Stimulated activated CD4-positive, alpha-beta T cell treated with anti-CD3 and anti-CD28 coated beads, Interleukin-1b, Interleukin-23, amount 100 ng/mL, for 1 hour (primary cell): ENCODE results near the gene MMP24.
"Not testable (repeated sequence)": the region's sequence is repeated elsewhere in the genome, so short reads cannot be mapped to it uniquely, and the experiment has no call there.

Experiments used
- DNase-seq, 2 donors: peaks; one replicate each; pipeline ENCODE4 v3.0.0-alpha.2; 2020; ENCODE audit warnings: low read depth in 2 of 2

MMP24 gene

DNA sequence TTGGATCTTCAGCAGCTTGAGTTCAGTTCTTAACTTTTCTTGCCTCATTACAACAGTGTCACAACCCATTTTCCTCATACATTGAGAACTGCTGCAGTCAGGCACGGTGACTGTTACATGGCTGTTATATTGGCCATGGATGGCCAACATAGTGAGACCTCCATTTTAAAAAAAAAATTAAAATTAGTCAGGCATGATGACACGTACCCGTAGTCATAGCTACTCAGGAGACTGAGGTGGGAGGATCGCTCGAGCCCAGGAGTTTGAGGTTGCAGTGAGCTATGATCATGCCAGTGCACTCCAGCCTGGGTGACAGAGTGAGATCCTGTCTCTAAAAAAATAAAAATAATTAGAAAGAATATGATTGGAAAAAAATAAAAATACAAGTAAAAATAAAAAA is 9.9 kb upstream of the MMP24 start:
- no peak for DNase-seq

DNA sequence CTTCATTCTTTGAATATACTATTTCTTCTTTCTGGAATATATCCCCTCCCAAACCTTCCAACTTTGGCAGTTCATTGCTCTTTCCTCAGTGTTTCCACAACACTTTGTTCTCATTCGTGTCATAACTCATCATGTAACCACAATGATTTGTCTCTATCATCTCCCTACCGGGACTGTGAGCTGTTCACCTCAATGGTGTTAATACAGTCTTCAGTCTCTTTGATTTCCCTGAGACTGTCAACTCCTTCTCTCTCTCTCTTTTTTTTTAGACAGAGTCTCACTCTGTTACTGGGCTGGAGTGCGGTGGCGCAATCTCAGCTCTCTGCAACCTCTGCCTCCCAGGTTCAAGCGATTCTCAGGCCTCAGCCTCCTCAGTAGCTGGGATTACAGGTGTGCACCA is 2.5 kb upstream of the MMP24 start:
- no peak for DNase-seq

DNA sequence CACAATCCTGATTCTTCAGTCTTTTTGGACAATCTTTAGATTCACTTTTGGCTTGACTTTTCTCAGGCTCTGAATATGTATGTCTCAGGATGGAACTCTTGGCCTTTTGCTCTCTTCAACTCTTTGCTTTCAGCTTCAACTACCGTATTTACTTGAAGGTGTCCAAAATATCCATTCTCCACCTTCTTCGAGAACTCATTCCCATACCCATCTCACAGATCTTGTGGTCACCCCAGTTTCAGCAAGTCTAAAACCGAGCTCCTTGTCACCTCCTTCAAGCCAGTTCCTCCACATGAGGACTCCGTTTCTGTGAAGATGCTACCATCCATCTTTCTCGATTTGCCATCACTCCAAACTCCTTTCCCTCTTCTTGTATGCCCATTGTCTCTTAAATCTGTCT is 2.0 kb upstream of the MMP24 start:
- no peak for DNase-seq

DNA sequence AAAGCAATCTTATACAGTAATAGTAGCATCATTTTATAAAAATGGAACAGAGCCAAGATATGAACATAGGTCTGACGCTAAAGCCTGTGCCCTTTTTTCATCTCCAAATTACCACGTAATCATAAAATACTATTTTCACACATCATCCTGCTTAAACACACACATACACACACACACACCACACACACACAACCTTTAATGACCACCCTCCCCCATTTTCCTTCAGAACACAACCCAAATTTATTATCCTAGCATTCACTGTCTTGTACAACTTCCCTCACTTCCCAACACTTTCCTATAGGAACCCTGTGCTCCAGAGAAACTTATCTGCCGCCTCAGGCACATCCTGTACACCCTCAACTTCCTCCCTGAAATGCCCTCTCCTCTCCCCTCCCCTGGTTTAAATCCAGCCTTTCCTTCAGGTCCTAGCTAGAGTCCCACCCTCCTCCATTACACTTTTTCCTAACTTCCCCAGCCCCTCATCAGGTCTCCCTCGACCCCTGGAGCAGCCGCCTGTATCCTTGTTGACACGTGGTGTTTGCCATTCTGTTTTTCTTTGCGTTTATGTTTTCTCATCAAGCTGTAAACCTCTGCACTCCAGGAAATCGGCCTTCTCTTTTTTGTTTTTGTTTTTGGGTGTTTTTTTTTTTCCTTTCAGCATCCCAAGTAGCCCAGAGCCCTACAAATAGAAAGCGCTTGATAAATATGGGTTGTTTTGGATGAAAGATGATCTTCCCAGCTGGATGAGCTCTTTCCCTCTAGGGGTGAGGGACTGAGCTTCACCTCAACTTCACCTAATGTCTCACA is 968 bp upstream of the MMP24 start:
- DNase-seq, result no peak

DNA sequence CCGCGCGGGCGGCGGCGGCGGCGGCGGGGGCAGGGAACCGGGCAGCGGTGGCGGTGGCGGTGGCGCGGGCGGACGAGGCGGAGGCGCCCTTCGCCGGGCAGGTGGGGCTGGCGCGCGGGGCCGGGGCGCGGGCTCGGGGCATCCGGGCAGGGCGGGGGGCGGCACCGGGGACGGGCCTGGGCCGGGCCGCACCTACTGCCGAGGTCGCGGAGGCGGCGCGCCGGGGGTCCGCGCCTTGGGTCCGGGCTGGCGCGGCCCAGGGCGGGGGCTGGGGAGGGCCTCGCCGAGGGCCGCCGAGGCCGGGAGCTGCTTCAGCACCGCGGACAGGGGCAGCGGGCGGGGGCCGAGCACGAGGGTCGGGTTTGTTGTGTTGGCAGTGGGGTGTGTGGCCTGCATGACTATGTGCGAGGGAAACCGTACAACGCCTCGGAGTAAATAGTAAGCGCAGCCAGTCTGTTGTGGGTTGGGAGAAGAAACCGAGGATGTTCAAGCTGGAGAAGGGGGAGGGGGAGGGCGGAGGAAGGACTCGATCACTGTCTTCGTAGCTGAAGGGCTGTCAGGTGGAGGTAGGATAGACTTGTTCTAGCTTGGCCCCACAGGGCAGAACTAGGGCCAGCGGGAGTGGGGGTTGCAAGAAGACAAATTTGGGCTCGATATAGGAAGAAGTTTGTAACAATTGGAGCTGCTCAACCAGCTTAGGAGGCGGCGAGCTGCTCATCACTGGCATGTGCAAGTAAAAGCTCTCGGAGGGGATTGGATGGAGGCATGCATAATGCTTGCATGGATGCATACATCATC is 593 bp downstream of the MMP24 start:
- peak in 1 of 2 donors; percentile 23 for DNase-seq

DNA sequence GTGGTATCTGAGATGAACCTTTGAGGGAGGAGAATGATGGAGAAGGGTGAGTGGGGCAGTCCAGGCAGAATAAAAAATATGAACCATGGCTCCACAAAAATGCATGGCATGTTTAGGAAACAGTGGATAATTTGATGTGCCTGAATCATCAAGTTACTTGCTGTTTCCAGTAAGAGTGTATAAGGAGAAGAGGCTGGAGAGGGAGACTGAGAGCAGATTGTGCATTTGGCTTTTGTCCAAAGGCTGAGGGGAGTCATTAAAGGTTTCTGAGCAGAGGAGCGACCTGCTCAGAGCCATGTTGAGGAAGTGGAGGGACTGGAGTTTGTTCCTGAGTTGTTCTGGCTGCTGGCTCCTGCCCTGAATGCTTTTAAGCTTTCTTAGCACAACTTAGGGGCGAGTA is 6.1 kb downstream of the MMP24 start:
- DNase-seq, result no peak

DNA sequence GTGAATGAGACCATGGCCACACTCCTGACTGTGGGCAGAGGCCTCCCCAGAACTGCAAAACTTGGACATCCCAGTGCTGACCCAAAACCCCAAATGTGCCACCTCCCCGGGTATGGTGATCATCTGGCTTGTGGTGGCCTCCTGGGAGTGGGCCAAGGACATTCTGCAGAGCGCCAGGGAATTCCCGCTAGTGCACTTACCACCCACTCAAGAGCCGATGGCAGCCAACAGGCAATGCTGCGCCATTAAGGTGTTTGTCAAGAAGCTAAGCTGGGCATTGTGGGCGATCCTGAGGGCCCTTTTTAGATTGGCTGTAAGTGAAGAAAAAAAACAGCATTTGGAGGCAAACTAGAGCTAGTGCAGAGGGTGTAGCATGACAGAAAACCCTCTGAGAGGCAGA is 9.4 kb downstream of the MMP24 start:
- no peak for DNase-seq

DNA sequence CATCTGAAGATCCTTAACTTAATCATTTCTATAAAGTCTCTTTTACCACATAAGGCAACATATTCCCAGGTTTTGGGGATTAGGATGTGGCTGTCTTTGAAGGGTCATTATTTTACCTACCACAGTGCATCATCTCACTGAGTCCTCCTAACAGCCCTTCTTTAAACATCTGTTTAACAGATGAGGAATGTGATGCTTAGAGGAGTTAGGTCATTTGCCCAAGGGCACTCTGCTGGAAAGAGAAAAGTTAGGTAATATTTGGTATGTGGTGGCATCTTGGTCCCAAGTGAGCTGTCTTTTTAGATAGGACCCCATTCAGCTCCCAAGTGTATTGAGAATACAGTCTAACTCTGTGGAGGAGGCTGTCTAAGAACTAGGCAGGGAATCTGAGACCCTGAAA is 11.0 kb downstream of the MMP24 start:
- DNase-seq, result no peak

DNA sequence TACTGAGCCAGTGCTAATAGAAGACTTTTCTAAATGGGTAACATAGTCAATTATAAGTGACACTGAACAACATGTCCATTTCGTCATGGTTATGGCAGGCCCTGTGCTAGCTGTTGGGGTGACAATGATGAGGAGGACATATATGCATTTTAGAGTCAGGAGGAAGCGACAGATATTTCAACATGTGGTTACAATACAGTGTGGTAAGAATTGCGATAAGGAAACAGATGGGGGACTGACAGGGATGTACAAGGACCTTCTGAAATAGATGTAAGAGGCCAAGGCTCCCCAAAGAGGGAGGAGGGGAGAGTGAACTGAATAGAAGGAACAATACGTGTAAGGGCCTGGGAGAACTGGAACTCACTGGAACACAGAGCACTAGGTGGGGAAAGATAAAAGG is 11.7 kb downstream of the MMP24 start:
- no peak for DNase-seq

DNA sequence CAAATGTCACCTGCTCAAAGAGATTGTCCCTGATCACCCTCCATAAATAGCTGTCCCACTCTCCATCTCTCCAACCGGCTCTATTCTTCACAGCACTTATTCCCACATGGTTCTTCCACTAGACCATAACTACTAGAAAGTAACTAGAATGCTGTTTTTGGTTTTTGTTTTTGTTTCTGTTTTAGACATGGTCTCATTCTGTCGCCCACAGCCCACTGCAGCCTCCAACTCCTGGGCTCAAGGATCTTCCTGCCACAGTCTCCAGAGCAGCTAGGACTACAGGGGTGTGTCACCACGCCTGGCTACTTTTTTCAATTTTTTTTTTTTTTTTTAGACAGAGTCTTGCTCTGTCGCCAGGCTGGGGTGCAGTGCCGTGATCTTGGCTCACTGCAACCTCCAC is 12.2 kb downstream of the MMP24 start:
- no peak for DNase-seq

DNA sequence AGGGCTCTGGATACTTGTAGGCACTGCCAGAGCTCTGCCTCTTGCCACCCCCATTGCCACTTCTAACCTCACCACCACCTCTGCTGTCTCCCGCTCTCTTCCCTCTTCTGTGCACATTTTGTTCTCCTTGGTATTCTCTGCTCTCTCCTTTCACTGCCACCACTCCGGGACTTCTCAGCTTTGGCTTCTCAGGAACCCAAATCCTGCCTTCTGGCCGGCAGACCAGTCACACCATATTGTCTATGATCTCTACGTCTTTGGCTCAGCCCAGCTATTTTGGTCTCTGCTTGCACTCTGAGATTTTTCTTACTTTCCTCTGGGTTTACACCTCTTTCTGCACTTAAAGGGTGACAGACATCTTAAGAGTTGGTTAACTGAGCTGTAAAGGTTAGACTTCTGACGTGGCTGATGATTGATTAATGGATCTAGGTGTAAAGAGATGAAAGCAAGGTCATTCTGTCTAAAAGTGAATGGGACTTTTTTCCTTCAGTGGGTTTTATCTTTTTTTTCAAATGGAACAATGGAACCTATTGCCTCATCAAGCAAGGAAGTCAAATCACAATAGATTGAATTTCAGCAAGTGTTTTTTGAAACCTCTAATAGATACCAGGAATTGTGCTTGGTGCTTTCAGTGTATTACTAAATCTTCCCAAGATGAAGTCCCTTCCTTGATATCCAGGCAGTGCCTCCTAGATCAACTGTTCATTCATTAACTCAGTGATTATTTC is 13.8 kb downstream of the MMP24 start:
- DNase-seq, result no peak

DNA sequence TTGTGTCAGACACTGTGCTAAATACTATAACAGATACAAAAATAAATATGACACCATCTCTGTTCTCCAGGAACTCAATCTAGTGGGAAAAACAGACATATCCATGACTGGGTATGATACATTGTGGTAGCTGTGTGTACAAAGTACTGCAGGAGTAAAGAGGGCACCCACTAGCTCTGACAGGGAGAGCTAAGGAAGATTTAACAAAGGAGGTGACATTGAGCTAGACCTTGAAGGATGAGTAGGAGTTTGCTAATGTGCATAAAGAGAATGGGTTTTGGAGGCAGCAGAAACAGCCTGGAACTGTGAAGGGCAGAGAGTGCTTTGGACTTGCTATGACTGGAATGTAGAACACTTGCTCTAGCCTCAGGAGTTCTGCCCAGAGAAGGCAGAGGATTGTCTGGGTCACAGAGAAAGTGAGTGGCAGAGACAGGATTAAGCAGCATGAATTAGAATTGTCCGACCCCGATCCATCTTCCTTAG is 14.4 kb downstream of the MMP24 start:
- no peak for DNase-seq

DNA sequence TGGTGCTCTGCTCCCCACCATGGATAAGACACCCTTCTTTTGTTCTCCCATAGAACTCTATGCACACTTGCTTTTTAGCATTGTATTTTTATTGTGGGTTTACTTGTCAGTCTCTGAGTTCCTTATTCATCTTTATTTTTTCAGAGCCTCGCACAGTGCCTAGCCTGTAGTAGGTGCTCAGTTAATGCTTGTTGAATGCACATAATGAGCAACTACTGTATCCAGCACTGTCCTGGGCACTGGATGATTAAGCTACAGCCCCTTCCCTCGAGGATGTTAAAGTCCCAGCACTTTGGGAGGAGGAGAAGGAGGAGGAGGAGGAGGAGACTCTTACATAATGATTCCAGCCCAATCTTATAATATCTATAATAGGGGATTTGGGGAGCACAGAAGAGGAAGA is 16.8 kb downstream of the MMP24 start:
- DNase-seq, result no peak

DNA sequence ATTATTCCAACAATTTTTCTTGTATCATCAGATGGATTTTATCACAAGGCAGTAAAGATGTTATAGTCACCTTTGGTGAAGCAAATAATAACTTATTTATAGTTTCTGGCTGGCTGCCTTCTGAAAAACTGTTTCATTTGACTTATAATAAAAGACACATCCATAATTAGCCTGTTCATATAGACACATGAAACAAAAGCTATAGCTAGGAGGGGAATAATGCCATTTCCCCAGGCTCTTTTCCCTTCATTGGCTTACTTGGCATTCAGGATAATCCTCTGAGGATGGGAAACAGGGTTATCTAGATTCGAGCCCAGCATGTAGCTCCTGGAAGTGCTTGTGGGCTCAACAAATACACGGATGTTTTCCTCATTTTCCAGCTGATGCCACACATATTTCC is 17.5 kb downstream of the MMP24 start:
- DNase-seq, result no peak

DNA sequence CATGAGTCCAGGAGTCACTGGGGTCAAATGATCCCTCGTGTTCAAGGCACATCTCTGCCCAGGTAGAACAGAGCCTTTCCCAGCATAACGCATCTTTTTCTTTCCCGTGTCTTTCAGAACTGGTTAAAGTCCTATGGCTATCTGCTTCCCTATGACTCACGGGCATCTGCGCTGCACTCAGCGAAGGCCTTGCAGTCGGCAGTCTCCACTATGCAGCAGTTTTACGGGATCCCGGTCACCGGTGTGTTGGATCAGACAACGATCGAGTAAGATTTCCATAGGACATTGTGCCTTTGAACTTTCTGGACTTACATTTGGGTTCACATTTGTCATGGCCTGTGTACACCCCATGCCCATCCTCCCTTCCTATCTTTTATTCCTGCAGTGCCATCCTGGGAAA is 20.2 kb downstream of the MMP24 start:
- DNase-seq, result no peak

DNA sequence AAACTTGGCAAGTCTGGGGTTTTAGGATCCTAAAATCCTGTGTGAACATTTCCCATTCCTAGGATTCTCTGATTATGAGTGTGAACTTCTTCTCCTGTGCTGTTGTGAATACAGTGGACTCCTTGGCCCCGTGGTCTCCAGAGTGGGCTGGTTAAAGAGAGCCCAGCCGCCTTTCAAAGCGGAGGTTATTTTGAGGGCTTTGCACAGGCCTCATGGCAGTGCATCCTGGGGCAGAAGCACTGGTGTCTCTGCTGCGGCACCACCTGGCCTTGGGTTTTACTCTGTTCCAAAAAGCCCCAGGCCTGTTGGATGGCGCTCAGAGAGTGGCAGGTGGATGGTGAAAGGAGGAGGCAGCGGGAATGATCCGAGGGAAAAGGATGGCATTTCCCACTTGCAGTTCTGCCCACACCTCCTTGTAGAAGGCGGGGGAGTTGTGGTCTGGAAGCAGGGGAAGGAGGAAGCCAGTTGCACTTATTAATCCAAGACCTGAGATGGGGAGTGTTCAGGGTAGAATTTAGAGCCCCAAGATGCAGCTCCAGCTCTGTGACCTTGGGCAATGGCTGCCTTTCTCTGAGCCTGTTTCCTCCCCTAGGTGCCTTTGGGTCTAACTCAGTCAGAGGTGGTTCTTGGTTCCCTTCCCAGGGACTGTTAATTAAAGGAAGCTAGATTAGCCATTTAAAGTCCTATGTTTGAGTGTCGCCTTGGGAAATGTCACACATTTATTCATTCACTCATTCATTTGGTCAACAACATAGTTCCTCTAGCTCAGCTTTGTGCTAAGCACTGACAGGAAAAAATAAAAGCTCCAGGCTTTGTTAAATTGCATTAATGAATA is 22.4 kb downstream of the MMP24 start:
- no peak for DNase-seq

DNA sequence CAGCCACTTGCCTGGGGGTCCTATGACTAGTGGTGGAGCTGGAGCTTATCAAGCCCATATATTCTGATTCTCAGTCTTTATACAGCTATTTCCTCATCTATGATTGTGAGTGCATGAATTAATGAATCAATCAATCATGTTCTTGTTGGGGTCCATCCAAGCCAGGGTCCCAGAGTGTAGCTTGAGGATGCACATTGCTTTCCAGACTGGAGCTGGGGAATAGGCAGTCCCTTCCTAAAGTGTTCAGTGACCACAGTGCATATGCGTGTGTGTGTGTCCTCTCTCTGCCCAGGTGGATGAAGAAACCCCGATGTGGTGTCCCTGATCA is 25.1 kb downstream of the MMP24 start:
- no peak for DNase-seq

DNA sequence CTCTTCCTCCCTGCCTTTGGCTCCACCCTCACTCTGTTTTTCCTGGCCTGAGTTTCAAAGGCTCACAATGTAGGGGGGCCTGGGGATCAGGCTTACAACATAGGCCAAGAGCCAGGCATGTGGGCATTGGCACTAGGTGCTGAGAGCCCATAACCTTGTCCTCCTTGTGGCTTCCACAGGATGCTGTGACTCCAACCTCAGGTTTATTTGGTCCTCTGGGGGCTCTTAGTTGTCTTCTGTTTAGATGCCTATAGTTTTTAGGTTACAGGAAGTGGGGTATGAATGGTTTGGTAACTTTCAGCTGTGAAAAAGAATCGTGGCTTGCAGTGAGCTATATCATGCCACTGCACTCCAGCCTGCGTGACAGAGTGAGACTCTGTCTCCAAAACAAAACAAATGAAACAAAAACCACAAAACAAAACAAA is 25.6 kb downstream of the MMP24 start:
- no peak for DNase-seq

DNA sequence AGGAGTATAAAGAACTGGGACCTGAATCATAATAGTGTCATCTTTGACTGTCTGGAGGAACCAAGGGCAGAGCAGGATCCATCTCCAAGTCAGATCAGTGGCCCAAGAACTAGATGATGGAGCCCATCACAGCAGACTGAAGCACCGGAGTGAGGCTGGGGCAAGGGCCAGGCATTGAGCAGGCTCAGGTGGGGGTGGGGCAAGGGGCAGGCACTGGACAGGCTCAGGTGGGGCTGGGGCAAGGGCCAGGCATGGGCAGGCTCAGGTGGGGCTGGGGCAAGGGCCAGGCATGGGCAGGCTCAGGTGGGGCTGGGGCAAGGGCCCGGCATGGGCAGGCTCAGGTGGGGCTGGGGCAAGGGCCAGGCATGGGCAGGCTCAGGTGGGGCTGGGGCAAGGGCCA is 26.1 kb downstream of the MMP24 start:
- not testable (repeated sequence) for DNase-seq

DNA sequence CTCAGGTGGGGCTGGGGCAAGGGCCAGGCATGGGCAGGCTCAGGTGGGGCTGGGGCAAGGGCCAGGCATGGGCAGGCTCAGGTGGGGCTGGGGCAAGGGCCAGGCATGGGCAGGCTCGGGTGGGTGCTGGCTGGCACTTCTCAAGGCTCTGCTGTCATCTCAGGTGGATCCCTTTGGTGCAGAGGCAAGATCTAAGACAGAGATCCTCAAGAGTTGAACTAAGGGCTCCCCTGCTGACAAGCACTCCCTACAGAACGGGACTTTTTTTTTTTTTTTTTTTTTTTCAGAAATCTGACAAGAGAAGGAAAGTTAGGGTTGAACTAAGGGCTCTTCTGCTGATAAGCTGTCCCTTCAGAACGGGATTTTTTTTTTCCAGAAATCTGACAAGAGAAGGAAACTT is 26.5 kb downstream of the MMP24 start:
- no peak for DNase-seq

DNA sequence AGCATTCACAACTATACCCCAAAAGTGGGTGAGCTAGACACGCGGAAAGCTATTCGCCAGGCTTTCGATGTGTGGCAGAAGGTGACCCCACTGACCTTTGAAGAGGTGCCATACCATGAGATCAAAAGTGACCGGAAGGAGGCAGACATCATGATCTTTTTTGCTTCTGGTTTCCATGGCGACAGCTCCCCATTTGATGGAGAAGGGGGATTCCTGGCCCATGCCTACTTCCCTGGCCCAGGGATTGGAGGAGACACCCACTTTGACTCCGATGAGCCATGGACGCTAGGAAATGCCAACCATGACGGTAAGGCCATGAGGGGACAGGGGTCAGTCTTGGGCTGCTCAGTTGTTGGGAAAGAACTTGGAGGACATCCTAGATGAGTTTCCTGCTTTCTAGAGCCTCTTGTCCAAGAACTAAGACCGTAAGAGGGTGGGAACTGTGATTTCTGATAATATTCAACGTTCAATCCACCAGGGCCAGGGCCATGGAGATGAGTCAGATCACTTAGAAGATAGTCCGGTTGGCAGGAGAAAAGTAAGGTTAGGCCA is 28.0 kb downstream of the MMP24 start:
- no peak for DNase-seq
